Stimulated activated effector memory CD8-positive, alpha-beta T cell treated with anti-CD3 and anti-CD28 coated beads, Interleukin-12 subunit alpha, Interleukin-12 subunit beta, amount 100 ng/mL, for 72 hours (primary cell): ENCODE data around the gene PPP1R12A.
"Not testable (repeated sequence)": the region's sequence is repeated elsewhere in the genome, so short reads cannot be mapped to it uniquely, and the experiment has no call there.

Experiments
- ATAC-seq: fragments of 150-1000 bp; cut with Tn5 transposase; 2 replicates; pipeline ENCODE4 v1.10.0; 2021
- DNase-seq, 2 donors: peaks; one replicate each; pipeline ENCODE4 v3.0.0; 2021 to 2022; ENCODE audit warnings: low spot score in 2 of 2
- H3K27ac Mint-ChIP-seq: one replicate; pipeline ENCODE4 v1.8.0; 2022; ENCODE audit warnings: mild to moderate bottlenecking, mixed read lengths
- H3K36me3 Mint-ChIP-seq: one replicate; pipeline ENCODE4 v1.8.0; 2022; ENCODE audit warnings: mild to moderate bottlenecking, mixed read lengths
- H3K4me1 Mint-ChIP-seq: one replicate; pipeline ENCODE4 v1.8.0; 2022; ENCODE audit warnings: mixed read lengths
- H3K4me3 Mint-ChIP-seq: one replicate; pipeline ENCODE4 v1.8.0; 2022; ENCODE audit warnings: mild to moderate bottlenecking, mixed read lengths
- H3K9me3 Mint-ChIP-seq: one replicate; pipeline ENCODE4 v1.8.0; 2022; ENCODE audit warnings: mixed read lengths

Gene PPP1R12A

DNA sequence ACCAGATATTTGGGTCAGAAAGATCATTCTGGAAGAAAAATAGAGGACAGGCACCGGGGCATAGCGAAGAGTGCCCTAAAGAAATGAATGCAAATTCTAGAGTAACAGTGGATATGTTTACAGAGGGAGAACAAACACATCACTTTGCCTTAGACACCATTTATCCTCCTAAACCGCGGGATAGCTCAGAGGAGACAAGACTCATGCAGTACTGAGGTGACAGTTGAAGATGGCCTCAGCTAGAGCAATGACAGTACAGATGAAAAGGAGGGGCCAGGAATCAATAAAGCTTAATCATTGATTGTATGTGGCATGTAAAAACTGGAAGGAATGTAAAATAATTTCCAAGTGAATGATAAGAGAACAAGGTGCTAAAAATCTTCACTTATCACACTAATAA is 10.5 kb upstream of the PPP1R12A start:
- Mint-ChIP-seq H3K27ac (no peak overlapping the region), H3K36me3 (no peaks in the 10 kb centered on the region), H3K4me3 (no peak overlapping the region), H3K9me3 (no peaks in the 10 kb centered on the region), H3K4me1 (no peaks in the 10 kb centered on the region)
- ATAC-seq (no peak), DNase-seq (no peak)

DNA sequence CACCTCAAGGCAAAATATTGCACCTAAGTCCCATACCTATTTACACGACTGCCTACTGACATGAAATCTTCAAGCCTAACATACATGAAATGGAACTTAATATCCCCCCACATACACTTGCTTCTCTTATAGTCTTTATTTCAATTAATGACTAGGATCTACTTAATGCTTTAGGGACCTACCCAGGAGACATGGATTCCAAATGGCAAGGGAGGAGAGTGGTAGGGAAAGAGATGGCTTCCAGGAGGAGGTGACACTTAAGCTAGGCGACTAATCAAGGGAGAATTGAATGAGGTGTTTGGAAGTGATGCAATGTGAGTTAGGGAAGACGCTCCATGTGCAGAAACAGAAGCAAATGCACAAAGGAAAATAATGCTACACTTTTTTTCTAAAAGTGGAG is 9.7 kb upstream of the PPP1R12A start:
- DNase-seq, result no peak
- no peaks in the 10 kb centered on the region for H3K9me3 Mint-ChIP-seq

DNA sequence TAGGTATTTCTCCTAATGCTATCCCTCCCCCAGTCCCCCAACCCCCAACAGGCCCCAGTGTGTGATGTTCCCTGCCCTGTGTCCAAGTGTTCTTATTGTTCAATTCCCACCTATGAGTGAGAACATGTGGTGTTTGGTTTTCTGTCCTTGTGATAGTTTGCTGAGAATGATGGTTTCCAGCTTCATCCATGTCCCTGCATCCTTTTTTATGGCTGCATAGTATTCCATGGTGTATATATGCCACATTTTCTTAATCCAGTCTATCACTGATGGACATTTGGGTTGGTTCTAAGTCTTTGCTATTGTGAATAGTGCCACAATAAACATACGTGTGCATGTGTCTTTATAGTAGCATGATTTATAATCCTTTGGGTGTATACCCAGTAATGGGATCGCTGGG is 7.9 kb upstream of the PPP1R12A start:
- H3K36me3 Mint-ChIP-seq, DNase-seq, H3K9me3 Mint-ChIP-seq, H3K27ac Mint-ChIP-seq, H3K4me1 Mint-ChIP-seq, ATAC-seq, H3K4me3 Mint-ChIP-seq: not testable (repeated sequence)

More for the DNA sequence above, 9.7 kb upstream of the PPP1R12A start:
- no peaks in the 10 kb centered on the region for H3K4me1 Mint-ChIP-seq
- no peak overlapping the region for H3K27ac Mint-ChIP-seq
- no peaks in the 10 kb centered on the region for H3K36me3 Mint-ChIP-seq
- no peak overlapping the region for H3K4me3 Mint-ChIP-seq
- no peak for ATAC-seq

DNA sequence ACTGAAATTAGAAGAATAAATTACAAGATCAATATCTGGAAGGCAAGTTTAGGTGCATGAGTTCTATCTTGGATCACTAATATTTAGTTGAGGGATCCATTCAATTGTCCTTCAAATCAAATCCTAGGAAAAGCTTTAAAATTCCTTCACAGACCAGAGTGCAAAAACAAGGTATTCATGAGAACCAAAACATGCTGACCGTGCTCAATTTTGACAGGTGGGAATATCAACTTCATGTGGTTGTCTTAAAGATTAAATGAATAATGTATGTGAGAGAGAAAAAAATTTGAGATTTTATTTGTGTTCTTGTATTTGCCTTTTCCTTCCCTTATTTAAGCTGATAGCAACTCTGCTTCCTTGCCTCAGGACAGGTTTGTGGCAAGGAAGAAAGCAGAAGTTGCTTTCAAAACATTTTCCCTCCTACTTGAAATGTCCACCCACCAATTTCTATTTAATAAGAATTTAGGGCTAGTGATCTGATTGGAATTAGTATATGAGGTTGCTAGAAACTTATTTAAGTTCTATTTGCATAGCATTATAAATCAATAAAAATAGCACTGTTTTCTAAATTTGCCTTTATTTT is 4.9 kb upstream of the PPP1R12A start:
- Mint-ChIP-seq H3K27ac (no peak overlapping the region), H3K4me1 (peaks cover 7% of the 10 kb centered on the region), H3K4me3 (no peak overlapping the region), H3K9me3 (no peaks in the 10 kb centered on the region), H3K36me3 (peaks cover 14% of the 10 kb centered on the region)
- ATAC-seq, result no peak
- no peak for DNase-seq

DNA sequence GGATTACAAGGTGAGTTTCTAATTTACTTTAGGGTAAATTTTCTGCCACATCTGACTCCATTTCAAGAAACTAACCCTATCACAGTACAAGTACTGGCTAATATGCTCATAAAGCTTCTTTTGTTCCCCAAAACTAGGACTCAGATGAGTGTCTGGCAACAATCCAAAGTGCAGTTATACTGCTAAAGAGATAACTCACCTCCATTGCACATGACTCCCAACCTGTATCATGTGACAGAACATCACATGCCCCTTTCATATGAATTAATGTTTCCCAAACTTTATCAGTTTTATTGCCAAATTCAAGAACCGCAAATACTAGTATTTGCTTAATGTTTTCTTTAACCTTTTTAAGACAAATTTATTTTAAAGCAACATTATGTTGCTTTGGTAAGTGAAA is 3.9 kb upstream of the PPP1R12A start:
- peaks cover 24% of the 10 kb centered on the region for H3K36me3 Mint-ChIP-seq
- DNase-seq (no peak), ATAC-seq (no peak)
- H3K4me3 Mint-ChIP-seq, result no peak overlapping the region
- H3K4me1 Mint-ChIP-seq, result peaks cover 7% of the 10 kb centered on the region
- H3K27ac Mint-ChIP-seq, result no peak overlapping the region
- H3K9me3 Mint-ChIP-seq, result no peaks in the 10 kb centered on the region

DNA sequence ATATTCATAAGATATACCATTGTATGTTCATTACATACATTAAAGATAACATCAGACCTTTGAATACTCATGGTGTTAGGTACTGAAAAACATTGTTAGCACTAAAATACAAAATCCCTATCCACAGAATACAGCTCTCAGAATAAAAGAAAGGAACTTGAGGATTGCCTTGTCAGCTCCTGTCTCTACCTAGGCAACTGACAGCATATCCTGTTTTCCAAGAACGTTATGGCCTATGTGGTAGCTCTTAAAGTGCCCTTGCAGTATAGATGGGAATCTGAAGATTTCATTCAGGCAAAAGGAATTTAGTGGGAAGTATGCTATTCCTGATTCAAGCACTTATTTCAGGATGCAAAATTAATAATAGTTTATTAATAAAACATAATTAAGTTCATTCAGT is 1.8 kb upstream of the PPP1R12A start:
- Mint-ChIP-seq H3K9me3 (no peaks in the 10 kb centered on the region), H3K27ac (no peak overlapping the region), H3K4me3 (peak overlapping the region; percentile 89), H3K4me1 (peaks cover 16% of the 10 kb centered on the region), H3K36me3 (peaks cover 27% of the 10 kb centered on the region)
- DNase-seq (no peak), ATAC-seq (no peak)

DNA sequence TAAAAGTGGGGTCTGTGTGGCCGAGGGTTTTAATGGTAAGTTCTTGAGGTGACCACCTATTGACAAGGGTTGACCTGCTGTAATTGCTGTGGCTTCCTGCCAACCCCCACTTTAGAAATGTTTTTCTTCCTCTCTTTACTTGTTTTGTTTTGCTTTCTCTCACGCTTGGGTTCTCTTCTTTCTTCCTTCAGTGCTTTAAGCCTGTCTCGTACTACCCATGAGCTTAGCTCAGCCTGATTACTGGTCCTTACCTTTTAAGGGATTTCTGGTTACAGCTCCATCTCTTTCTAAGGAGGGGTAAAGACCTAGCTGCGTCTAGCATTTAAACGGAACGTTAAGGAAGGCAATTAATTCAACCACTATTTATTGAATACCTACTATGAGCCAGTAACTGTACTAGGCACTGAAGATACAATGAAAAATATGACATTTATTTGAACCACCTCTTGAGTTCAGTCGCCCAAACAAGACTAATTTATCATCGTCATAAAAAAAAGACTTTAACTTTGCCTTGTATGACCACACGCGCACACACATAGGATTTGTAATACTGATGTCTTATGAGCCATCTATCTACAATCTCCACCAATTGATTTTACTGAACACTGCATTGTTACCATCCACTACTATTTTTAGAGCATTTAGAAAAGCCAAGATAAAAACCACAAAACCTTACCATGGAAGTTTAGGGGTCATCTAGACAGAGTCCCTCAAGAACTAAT is 888 bp upstream of the PPP1R12A start:
- H3K9me3 Mint-ChIP-seq, result no peaks in the 10 kb centered on the region
- DNase-seq, result no peak
- H3K4me3 Mint-ChIP-seq, result peak overlapping the region; percentile 89
- peaks cover 19% of the 10 kb centered on the region for H3K4me1 Mint-ChIP-seq
- ATAC-seq, result peak; percentile 6
- H3K36me3 Mint-ChIP-seq, result peaks cover 27% of the 10 kb centered on the region
- H3K27ac Mint-ChIP-seq, result peak overlapping the region; percentile 87

DNA sequence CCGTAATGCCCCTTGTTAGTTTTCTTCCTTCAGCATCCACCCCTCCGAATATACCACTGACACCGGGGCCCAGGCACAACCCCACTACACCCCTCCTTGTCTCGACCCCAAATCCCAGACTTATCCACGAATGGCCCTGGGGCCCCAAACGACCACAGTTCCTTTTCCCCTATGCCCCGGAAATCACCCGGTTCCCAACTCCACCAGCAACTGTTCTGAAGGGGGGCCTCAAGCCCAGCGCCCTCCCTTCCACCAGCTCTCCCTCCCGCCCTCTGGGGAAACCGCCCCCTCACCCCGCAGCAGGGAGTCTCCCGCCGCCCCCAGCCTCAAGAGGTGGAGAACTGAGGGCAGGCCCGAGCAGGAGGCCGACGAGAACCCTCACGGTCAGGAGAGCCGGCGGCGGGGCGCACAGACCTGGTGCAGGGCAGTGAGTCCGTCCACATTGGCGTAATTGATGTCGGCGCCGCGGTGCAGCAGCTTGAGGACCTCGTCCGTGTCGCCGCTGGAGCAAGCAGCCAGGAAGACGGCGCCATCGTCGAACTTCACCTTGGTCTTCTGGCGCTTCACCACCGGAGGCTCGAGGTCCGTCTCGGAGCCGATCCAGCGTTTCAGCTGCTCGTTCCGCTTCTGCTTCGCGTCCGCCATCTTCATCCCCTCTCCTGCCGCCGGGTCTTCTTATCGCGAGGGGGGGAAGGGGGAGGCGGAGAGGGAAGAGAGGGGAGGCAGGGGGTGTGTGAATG is 446 bp downstream of the PPP1R12A start:
- H3K9me3 Mint-ChIP-seq, result no peaks in the 10 kb centered on the region

DNA sequence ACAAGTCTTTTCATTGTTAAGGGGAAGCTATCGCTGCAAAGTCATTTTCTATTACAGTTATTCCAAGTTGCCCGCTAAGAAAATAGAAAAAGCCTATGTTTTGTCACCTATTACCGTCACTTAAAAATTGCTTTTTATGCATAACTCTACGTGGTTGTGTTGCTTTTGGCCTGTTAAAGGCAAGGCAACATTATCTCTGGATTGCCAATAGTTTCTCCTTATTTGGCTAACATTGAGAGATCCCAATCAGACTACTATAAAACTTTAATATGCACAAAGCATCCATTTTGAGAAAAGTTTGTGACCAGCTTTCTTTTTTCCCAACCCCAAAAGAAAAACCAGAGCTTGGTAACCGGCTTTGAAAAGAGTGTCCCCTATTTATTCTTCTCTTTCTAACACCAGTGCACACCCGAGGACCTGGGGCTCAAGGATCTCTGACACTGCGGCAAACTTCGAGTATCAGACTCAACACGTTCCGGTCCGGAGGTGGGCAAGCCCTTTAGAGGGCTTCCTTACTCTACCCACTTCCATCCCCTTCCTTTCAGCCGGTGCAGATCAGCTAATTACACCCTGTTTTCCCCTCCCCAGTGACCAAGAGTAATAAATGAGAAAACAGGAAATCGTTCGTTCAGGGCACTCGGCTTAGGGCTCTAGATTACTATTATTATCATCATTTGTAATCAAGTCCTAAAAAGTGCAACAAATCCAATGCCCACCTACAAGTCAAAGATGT is 1.2 kb downstream of the PPP1R12A start:
- H3K4me1 Mint-ChIP-seq, result peaks cover 35% of the 10 kb centered on the region
- DNase-seq (peak; percentile 7 to 52), ATAC-seq (peak; percentile 14)
- peaks cover 27% of the 10 kb centered on the region for H3K36me3 Mint-ChIP-seq
- peak overlapping the region; percentile 87 for H3K27ac Mint-ChIP-seq
- no peaks in the 10 kb centered on the region for H3K9me3 Mint-ChIP-seq
- peak overlapping the region; percentile 89 for H3K4me3 Mint-ChIP-seq

More for the DNA sequence above, 446 bp downstream of the PPP1R12A start:
- Mint-ChIP-seq H3K36me3 (peaks cover 27% of the 10 kb centered on the region), H3K4me1 (peaks cover 30% of the 10 kb centered on the region), H3K27ac (peak overlapping the region; percentile 87), H3K4me3 (peak overlapping the region; percentile 89)
- DNase-seq, result peak; percentile 32 to 81
- peak; percentile 47 for ATAC-seq

DNA sequence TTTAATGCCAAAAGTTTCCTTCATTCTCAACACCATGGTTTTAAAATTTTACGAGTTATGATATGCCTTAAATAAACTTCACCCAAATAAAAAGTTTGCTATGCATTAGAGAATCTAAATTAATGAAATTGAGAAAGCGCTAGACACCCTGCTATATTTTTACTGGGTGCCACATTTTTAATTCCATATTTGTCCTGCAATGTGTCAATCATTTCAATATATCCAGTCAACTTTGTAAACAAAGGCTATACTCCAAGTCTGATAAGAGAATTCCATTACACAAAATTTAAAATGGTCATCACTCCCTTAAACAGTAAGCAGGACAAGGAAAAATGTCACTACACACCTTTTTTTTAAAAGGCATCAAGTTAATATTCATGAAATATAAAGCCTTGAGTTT is 1.9 kb downstream of the PPP1R12A start:
- peaks cover 42% of the 10 kb centered on the region for H3K4me1 Mint-ChIP-seq
- no peak for ATAC-seq
- peaks cover 27% of the 10 kb centered on the region for H3K36me3 Mint-ChIP-seq
- H3K9me3 Mint-ChIP-seq, result no peaks in the 10 kb centered on the region
- H3K4me3 Mint-ChIP-seq, result peak overlapping the region; percentile 89
- no peak for DNase-seq
- H3K27ac Mint-ChIP-seq, result peak overlapping the region; percentile 87

DNA sequence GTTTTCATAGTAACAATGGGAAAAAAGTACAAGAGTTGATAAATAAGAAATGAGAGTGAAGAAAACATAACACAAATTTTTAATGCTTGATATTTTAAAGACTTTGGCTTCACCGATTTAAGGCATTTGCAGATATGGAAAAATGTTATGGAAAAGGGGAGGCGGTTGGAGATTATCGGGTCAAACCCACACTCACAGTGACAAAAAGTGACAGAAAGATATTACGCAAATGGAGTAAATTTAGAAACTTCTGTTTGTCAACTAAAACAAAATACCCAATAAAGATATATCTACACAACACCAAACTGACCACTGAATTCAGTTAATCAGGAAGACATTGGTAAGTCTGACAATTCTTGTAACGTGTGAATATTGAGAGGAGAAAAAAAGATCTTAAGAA is 2.5 kb downstream of the PPP1R12A start:
- Mint-ChIP-seq H3K27ac (peak overlapping the region; percentile 87), H3K4me3 (peak overlapping the region; percentile 89)

DNA sequence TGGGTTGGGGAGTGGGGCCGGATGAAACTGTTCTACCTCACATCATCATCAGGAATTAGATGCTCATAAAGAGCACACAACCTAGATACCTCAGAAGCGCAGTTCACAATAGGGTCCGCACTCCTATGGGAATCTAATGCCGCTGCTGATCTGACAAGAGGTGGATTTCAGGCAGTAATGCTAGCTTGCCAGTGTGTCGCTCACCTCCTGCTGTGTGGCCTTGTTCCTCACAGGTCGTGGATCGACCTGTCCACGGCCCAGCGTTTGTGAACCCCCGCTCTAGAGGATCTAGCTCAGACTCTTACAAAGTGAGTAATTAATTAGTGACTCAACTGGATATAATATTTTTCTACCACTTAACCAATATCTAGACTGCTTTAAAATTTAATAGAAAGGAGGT is 5.8 kb downstream of the PPP1R12A start:
- H3K4me1 Mint-ChIP-seq, result peaks cover 56% of the 10 kb centered on the region
- H3K27ac Mint-ChIP-seq, result peak overlapping the region; percentile 80
- no peaks in the 10 kb centered on the region for H3K9me3 Mint-ChIP-seq
- DNase-seq (no peak), ATAC-seq (no peak)
- peak overlapping the region; percentile 22 for H3K4me3 Mint-ChIP-seq
- H3K36me3 Mint-ChIP-seq, result peaks cover 5% of the 10 kb centered on the region

More for the DNA sequence above, 2.5 kb downstream of the PPP1R12A start:
- peaks cover 27% of the 10 kb centered on the region for H3K36me3 Mint-ChIP-seq
- peaks cover 49% of the 10 kb centered on the region for H3K4me1 Mint-ChIP-seq
- H3K9me3 Mint-ChIP-seq, result no peaks in the 10 kb centered on the region
- ATAC-seq, result no peak
- no peak for DNase-seq

DNA sequence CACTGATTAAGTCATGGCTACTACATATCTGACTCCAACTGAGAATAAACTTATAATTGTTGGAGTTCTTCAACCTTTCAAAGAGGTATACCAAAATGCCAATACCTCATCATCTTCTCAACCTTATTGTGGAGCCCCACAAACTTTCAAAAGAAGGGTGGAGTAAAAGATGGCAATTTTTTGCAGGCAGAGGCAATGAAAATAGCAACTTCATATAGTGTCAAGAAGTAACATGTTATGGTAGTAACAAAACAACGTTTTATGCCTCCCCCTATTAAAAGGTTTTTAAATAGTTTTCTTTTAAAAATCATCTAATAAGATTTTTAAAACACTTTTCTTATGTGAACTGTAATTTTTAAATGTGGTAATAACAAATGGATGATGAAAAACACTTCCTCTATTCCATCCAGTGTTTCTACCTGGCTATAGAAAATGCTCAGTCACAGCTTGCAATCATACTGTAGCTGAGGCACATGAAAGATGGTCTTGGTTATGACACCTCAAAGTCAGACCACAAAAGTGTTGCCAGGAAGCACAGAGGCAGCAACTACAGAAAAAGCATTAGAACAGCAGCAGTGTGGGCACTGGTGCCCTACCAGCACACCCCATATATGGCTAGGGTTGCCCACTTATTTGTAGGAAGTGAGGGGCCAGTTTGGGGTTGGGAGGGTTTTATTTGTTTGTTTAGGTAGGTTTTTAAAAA is 7.0 kb downstream of the PPP1R12A start:
- H3K4me3 Mint-ChIP-seq, result peak overlapping the region; percentile 22
- H3K27ac Mint-ChIP-seq, result peak overlapping the region; percentile 80
- no peaks in the 10 kb centered on the region for H3K9me3 Mint-ChIP-seq
- ATAC-seq, result peak; percentile 100
- peaks cover 55% of the 10 kb centered on the region for H3K4me1 Mint-ChIP-seq
- H3K36me3 Mint-ChIP-seq, result no peaks in the 10 kb centered on the region
- DNase-seq, result peak; percentile 17 to 68

DNA sequence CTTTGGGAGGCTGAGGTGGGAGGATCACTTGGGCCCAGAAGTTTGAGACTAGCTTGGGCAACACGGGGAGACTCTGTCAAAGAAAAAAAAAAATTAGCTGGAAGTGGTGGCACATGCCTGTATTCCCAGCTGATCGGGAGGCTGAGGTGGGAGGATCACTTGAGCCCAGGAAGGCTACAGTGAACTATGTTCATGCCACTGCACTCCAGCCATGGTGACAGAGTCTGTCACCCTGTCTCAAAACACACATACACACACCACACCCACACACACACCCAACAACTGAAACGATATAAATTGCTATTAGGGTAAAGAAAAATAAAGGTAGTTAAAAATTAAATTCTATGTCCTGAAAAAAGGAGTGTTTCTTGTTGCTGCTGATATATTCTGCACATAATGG is 7.9 kb downstream of the PPP1R12A start:
- Mint-ChIP-seq H3K27ac (peak overlapping the region; percentile 8), H3K9me3 (no peaks in the 10 kb centered on the region), H3K4me3 (no peak overlapping the region), H3K4me1 (peaks cover 54% of the 10 kb centered on the region), H3K36me3 (no peaks in the 10 kb centered on the region)
- no peak for DNase-seq
- no peak for ATAC-seq

DNA sequence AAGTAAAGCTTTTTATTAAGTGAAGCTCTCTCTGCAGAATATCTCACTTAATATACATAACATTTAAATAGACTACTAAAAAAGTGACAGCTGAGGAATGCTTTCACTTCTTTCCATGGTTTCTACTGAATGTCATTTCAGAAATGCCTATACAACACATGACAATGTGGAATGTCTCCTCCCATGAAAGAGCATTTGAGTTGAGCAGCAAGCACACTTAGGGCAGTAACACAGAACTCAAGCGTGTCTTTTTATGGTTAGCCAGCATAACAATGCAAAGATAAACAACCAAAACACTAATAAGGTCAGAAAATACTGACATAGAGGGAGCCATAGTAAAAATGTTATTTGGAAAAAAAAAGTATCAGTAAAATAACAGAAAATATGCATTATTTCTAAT is 9.4 kb downstream of the PPP1R12A start:
- H3K9me3 Mint-ChIP-seq, result no peaks in the 10 kb centered on the region
- peak overlapping the region; percentile 27 for H3K27ac Mint-ChIP-seq
- no peaks in the 10 kb centered on the region for H3K36me3 Mint-ChIP-seq
- DNase-seq, result no peak
- no peak for ATAC-seq
- H3K4me1 Mint-ChIP-seq, result peaks cover 62% of the 10 kb centered on the region
- no peak overlapping the region for H3K4me3 Mint-ChIP-seq
